MM.1S (cell line): ENCODE data around the gene FBXL19.

Experiments used
- DNase-seq: peaks from one replicate; pipeline ENCODE4 v3.0.0-alpha.2; 2015
- H2AFZ ChIP-seq: fragments of 300-600 bp; sonication (generic); 2 replicates; pipeline ENCODE4 v1.6.0; 2016; ENCODE audit warnings: antibody characterized with exemption, low read length
- H3F3A ChIP-seq: fragments of 300-600 bp; sonication (generic); 2 replicates; pipeline ENCODE4 v1.6.1; 2016; ENCODE audit warnings: mild to moderate bottlenecking, antibody characterized with exemption, low read length, moderate library complexity, mixed read lengths; ENCODE audit not compliant: insufficient read depth
- H3K27ac ChIP-seq: fragments of 300-600 bp; sonication (generic); 2 replicates; pipeline ENCODE4 v1.5.1; 2016; ENCODE audit warnings: mild to moderate bottlenecking, low read length
- H3K27me3 ChIP-seq: fragments of 300-600 bp; sonication (generic); replicated peaks from 2 replicates; pipeline ENCODE4 v1.6.0; 2016; ENCODE audit warnings: low read length; ENCODE audit not compliant: insufficient read depth
- H3K36me3 ChIP-seq: fragments of 300-600 bp; sonication (generic); replicated peaks from 2 replicates; pipeline ENCODE4 v1.6.1; 2016; ENCODE audit warnings: mild to moderate bottlenecking, low read length, mixed read lengths; ENCODE audit not compliant: insufficient read depth
- H3K4me1 ChIP-seq: fragments of 300-600 bp; sonication (generic); 2 replicates; pipeline ENCODE4 v1.6.1; 2016; ENCODE audit warnings: low read length, mixed read lengths
- H3K4me2 ChIP-seq: fragments of 300-600 bp; sonication (generic); 2 replicates; pipeline ENCODE4 v1.6.0; 2016; ENCODE audit warnings: low read depth, low read length
- H3K4me3 ChIP-seq: fragments of 300-600 bp; sonication (generic); 2 replicates; pipeline ENCODE4 v1.5.1; 2016; ENCODE audit warnings: low read length, mixed read lengths
- H3K79me2 ChIP-seq: fragments of 300-600 bp; sonication (generic); 2 replicates; pipeline ENCODE4 v1.6.1; 2016; ENCODE audit warnings: mixed run types, low read length, mixed read lengths
- H3K9ac ChIP-seq: fragments of 300-600 bp; sonication (generic); 2 replicates; pipeline ENCODE4 v1.6.1; 2016; ENCODE audit warnings: low read length, mixed read lengths
- H3K9me2 ChIP-seq: fragments of 300-600 bp; sonication (generic); replicated peaks from 2 replicates; pipeline ENCODE4 v1.6.1; 2016; ENCODE audit warnings: mild to moderate bottlenecking, low read length, mixed read lengths; ENCODE audit not compliant: insufficient read depth
- H3K9me3 ChIP-seq: fragments of 300-600 bp; sonication (generic); replicated peaks from 2 replicates; pipeline ENCODE4 v1.6.1; 2016; ENCODE audit warnings: mild to moderate bottlenecking, low read length, mixed read lengths; ENCODE audit not compliant: insufficient read depth
- H4K20me1 ChIP-seq: fragments of 300-600 bp; sonication (generic); 2 replicates; pipeline ENCODE4 v1.6.1; 2016; ENCODE audit warnings: mild to moderate bottlenecking, low read length, moderate library complexity, mixed read lengths; ENCODE audit not compliant: insufficient read depth
- CTCF ChIP-seq: fragments of 300-600 bp; sonication (generic); IDR thresholded peaks from 2 replicates; pipeline ENCODE4 v1.5.1; 2016; ENCODE audit warnings: antibody characterized with exemption, low read length, mixed read lengths
- EZH2 ChIP-seq: fragments of 300-600 bp; sonication (generic); optimal IDR thresholded peaks from 2 replicates; pipeline ENCODE3; 2017; ENCODE audit warnings: low read depth, mild to moderate bottlenecking, antibody characterized with exemption, low read length, mixed read lengths
- EZH2phosphoT487 ChIP-seq: fragments of 300-600 bp; sonication (generic); IDR thresholded peaks from 2 replicates; pipeline ENCODE4 v1.6.1; 2018; ENCODE audit warnings: antibody characterized with exemption, low read length

The FBXL19 gene

GRCh38 chr16:30896889-30897733 lies 26.3 kb upstream of the FBXL19 start:
- Histone ChIP-seq H3F3A (peaks cover 25% of the 10 kb centered on the region), H3K27ac (no peak overlapping the region), H2AFZ (peak overlapping the region; percentile 94), H3K27me3 (no peaks in the 10 kb centered on the region), H3K4me3 (peak overlapping the region; percentile 58), H3K4me2 (peak overlapping the region; percentile 56), H3K9me3 (no peaks in the 10 kb centered on the region), H4K20me1 (no peaks in the 10 kb centered on the region), H3K79me2 (no peaks in the 10 kb centered on the region), H3K36me3 (no peaks in the 10 kb centered on the region), H3K4me1 (peaks cover 14% of the 10 kb centered on the region), H3K9ac (peak overlapping the region; percentile 24; the same call in 1 of the 2 replicates), H3K9me2 (no peaks in the 10 kb centered on the region)
- peak; percentile 84 for DNase-seq
- TF ChIP-seq EZH2phosphoT487 (no peak), EZH2 (no peak)

DNA sequence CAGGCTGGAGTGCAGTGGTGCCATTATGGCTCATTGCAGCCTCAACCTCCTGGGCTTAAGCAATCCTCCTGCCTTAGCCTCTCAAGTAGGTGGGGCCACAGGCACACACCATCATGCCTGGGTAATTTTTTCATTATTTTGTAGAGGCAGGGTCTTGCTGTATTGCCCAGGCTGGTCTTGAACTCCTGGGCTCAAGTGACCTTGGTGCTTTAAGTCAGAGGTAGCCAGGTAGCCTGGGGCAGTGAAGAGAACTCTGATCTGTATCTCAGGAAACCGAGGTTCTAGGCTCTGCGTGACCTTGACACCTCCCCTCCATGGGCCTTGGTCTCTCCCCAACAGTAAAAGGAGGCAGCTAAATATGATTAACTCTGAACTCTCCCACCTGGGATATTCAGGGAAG lies 23.6 kb upstream of the FBXL19 start:
- no peaks in the 10 kb centered on the region for H3K79me2 ChIP-seq
- no peak overlapping the region for H3K4me3 ChIP-seq
- H3K9me3 ChIP-seq: no peaks in the 10 kb centered on the region
- H4K20me1 ChIP-seq: no peaks in the 10 kb centered on the region
- TF ChIP-seq EZH2 (no peak), CTCF (no peak), EZH2phosphoT487 (no peak)
- no peaks in the 10 kb centered on the region for H3K27me3 ChIP-seq
- no peak for DNase-seq
- H3K4me1 ChIP-seq: peaks cover 8% of the 10 kb centered on the region; the same call in 1 of the 2 replicates
- no peak overlapping the region for H3K9ac ChIP-seq
- no peaks in the 10 kb centered on the region for H3K9me2 ChIP-seq
- no peak overlapping the region for H3K4me2 ChIP-seq
- H3K36me3 ChIP-seq: no peaks in the 10 kb centered on the region
- no peak overlapping the region for H3K27ac ChIP-seq
- no peak overlapping the region for H2AFZ ChIP-seq
- H3F3A ChIP-seq: peaks cover 9% of the 10 kb centered on the region

GRCh38 chr16:30900588-30900987 lies 22.8 kb upstream of the FBXL19 start:
- Histone ChIP-seq H3K4me2 (no peak overlapping the region), H3K9me2 (no peaks in the 10 kb centered on the region), H3K27me3 (no peaks in the 10 kb centered on the region), H3F3A (peaks cover 1% of the 10 kb centered on the region; the same call in 1 of the 2 replicates), H3K4me1 (peaks cover 8% of the 10 kb centered on the region; the same call in 1 of the 2 replicates), H3K4me3 (no peak overlapping the region), H3K9ac (no peak overlapping the region), H3K27ac (no peak overlapping the region), H4K20me1 (no peaks in the 10 kb centered on the region), H2AFZ (no peak overlapping the region), H3K9me3 (no peaks in the 10 kb centered on the region), H3K79me2 (no peaks in the 10 kb centered on the region), H3K36me3 (no peaks in the 10 kb centered on the region)
- TF ChIP-seq CTCF: no peak
- TF ChIP-seq EZH2phosphoT487: no peak
- TF ChIP-seq EZH2: no peak
- no peak for DNase-seq
